K562 (cell line): ENCODE data around the gene CCDC85C. TPM values are rescaled to one million over a fixed set of nuclear protein-coding genes. Genes with fewer than 3 reads are reported as not detected.

Experiments used
- ATAC-seq: fragments of 200-7000 bp; cut with Tn5 transposase; 3 replicates; pipeline ENCODE4 v1.9.1; 2020; ENCODE audit warnings: moderate library complexity
- BruUV-seq: library from RNA; stranded (reverse); fragments of 400-500 nt; replicated peaks from 2 replicates; lab custom pipeline; 2021; lab: Mats Ljungman, UMichigan
- CTCF ChIA-PET: fragments of 300-600 bp; formaldehyde crosslinking; extraction: SDS; loops from one replicate; lab custom pipeline; 2021; ENCODE audit warnings: low intra/inter-chr PET ratio; lab: Yijun Ruan, JAX
- POLR2A ChIA-PET: fragments of 300-600, 350-650 bp; sonication (Branson Sonifier 250); formaldehyde crosslinking; extraction: SDS; loops from one replicate; lab custom pipeline; 2021; ENCODE audit warnings: antibody characterized with exemption, inconsistent platforms; lab: Yijun Ruan, JAX
- DNase-seq, 4 experiments: peaks; one replicate each; pipeline versions ENCODE4 v3.0.0 to v3.0.0-alpha.2; 2011 to 2018; ENCODE audit warnings: low spot score in 3 of 4, mixed read lengths in 3 of 4; ENCODE audit errors: extremely low read depth in 1 of 4
- FAIRE-seq: peaks from 2 replicates; lab custom pipeline; 2011; peaks lifted over from hg19 to GRCh38; lab: Jason Lieb, UNC
- H2AFZ ChIP-seq: 2 replicates; pipeline ENCODE4 v1.6.0; 2011; ENCODE audit warnings: low read depth, low read length, control low read depth, inconsistent platforms
- H3K27ac ChIP-seq: fragments of 200-600 bp; 3 replicates; pipeline ENCODE4 v1.8.0; 2011; ENCODE audit warnings: low read depth, mild to moderate bottlenecking, control low read depth, inconsistent platforms, low read length, moderate library complexity, mixed read lengths; ENCODE audit errors: extremely low read depth
- H3K27me3 ChIP-seq, 2 experiments: fragments of 300-600 bp in 1 of 2; 2 replicates in 1 of 2; 3 replicates in 1 of 2; pipeline versions ENCODE4 v1.6.0 to v1.8.0; 2011; ENCODE audit warnings: inconsistent platforms in 2 of 2, low read length in 2 of 2, mild to moderate bottlenecking in 1 of 2, mixed read lengths in 1 of 2, moderate library complexity in 1 of 2; ENCODE audit not compliant: control insufficient read depth in 2 of 2, insufficient read depth in 2 of 2
- H3K36me3 ChIP-seq: fragments of 300-600 bp; 3 replicates; pipeline ENCODE4 v1.8.0; 2011; ENCODE audit warnings: mild to moderate bottlenecking, low read length, inconsistent platforms; ENCODE audit not compliant: control insufficient read depth, insufficient read depth
- H3K4me1 ChIP-seq, 2 experiments: fragments of 200-600 bp in 1 of 2; replicated peaks in 1 of 2; 2 replicates in 1 of 2; 3 replicates in 1 of 2; pipeline versions ENCODE4 v1.5.1 to v1.8.0; 2011; ENCODE audit warnings: inconsistent platforms in 2 of 2, low read length in 2 of 2, mild to moderate bottlenecking in 1 of 2, mixed read lengths in 1 of 2, moderate library complexity in 1 of 2; ENCODE audit not compliant: control insufficient read depth in 2 of 2, insufficient read depth in 2 of 2
- H3K4me2 ChIP-seq: 2 replicates; pipeline ENCODE4 v1.6.1; 2011; ENCODE audit warnings: low read length, control low read depth, inconsistent platforms, mixed read lengths; ENCODE audit not compliant: insufficient read depth
- H3K4me3 ChIP-seq: fragments of 200-600 bp; sonication (generic), shearing (Covaris generic); 2 replicates; pipeline ENCODE4 v1.5.1; 2016; ENCODE audit warnings: control low read depth, inconsistent platforms
- H3K79me2 ChIP-seq: fragments of 200-600 bp; 3 replicates; pipeline ENCODE4 v1.8.0; 2011; ENCODE audit warnings: low read length, inconsistent platforms; ENCODE audit not compliant: control insufficient read depth, insufficient read depth
- H3K9ac ChIP-seq, 2 experiments: 2 replicates each; pipeline versions ENCODE4 v1.6.0 to v1.6.1; 2011; ENCODE audit warnings: low read depth in 2 of 2, low read length in 2 of 2, control low read depth in 1 of 2, inconsistent platforms in 1 of 2, mild to moderate bottlenecking in 1 of 2, mixed read lengths in 1 of 2; ENCODE audit not compliant: insufficient read depth in 1 of 2
- H3K9me1 ChIP-seq: one replicate; pipeline ENCODE4 v1.6.0; 2011; ENCODE audit warnings: inconsistent platforms, mild to moderate bottlenecking, low read length, moderate library complexity; ENCODE audit not compliant: control insufficient read depth, insufficient read depth
- H3K9me3 ChIP-seq: replicated peaks from 2 replicates; pipeline ENCODE4 v1.5.1; 2011; ENCODE audit warnings: low read depth, low read length, inconsistent platforms; ENCODE audit not compliant: control insufficient read depth, insufficient read depth
- H4K20me1 ChIP-seq: replicated peaks from 2 replicates; pipeline ENCODE4 v1.6.1; 2011; ENCODE audit warnings: low read length, inconsistent platforms, mixed read lengths; ENCODE audit not compliant: control insufficient read depth, insufficient read depth
- AFF1 ChIP-seq, 2 experiments: fragments of 450-650 bp; IDR thresholded peaks; 2 replicates each; pipeline ENCODE4 v1.6.1; 2018; ENCODE audit warnings: mild to moderate bottlenecking in 2 of 2, low read depth in 1 of 2; ENCODE audit not compliant: partially characterized antibody in 2 of 2
- FOSL1 ChIP-seq: fragments of 200-800 bp; sonication (Bioruptor generic); conservative IDR thresholded peaks from 2 replicates; pipeline ENCODE4 v1.6.1; 2016; ENCODE audit warnings: missing genetic modification characterization, missing compliant biosample characterization
- FOXA3 ChIP-seq, 2 experiments: fragments of 450-650 bp in 1 of 2; sonication (generic) in 1 of 2; formaldehyde crosslinking; IDR thresholded peaks in 1 of 2; conservative IDR thresholded peaks in 1 of 2; 2 replicates each; pipeline versions ENCODE4 v1.4.0 to v1.8.0; 2020 to 2022; ENCODE audit warnings: mild to moderate bottlenecking in 2 of 2, missing genetic modification reagents in 1 of 2
- GATAD2B ChIP-seq: fragments of 450-650 bp; IDR thresholded peaks from 2 replicates; pipeline ENCODE4 v1.6.1; 2017; ENCODE audit warnings: mild to moderate bottlenecking, borderline replicate concordance
- HNRNPK ChIP-seq: fragments of 200-400 bp; formaldehyde crosslinking; IDR thresholded peaks from one replicate; pipeline ENCODE4 v1.6.1; 2018; ENCODE audit warnings: mild to moderate bottlenecking, low read depth, low read length; ENCODE audit not compliant: poor library complexity, severe bottlenecking
- KDM2B ChIP-seq: fragments of 250-450 bp; sonication (Bioruptor Pico); IDR thresholded peaks from 2 replicates; pipeline ENCODE4 v1.8.0; 2021; ENCODE audit warnings: mild to moderate bottlenecking, moderate library complexity
- RBM17 ChIP-seq: fragments of 200-400 bp; formaldehyde crosslinking; IDR thresholded peaks from 2 replicates; pipeline ENCODE4 v1.6.1; 2017; ENCODE audit warnings: low read depth, mild to moderate bottlenecking, low read length, borderline replicate concordance
- ZBED1 ChIP-seq: IDR thresholded peaks from 2 replicates; pipeline ENCODE4 v1.6.1; 2014
- ZNF583 ChIP-seq: fragments of 250-450 bp; sonication (Bioruptor Pico); IDR thresholded peaks from 2 replicates; pipeline ENCODE4 v1.4.0; 2020
- WGBS: fragments of 100-300 bp; shearing (Covaris generic); methylation state at CpG from one replicate; pipeline ENCODE4 v1.1.6; 2016; ENCODE audit warnings: low coverage, mixed read lengths; ENCODE audit not compliant: insufficient coverage; ENCODE audit errors: missing lambda C conversion rate; 5-methylcytosine and 5-hydroxymethylcytosine counted together
- in situ Hi-C: fragments of 300-500 bp; cut with MboI; formaldehyde crosslinking; loops from 4 replicates; pipeline ENCODE4 v1.15.0; 2018; ENCODE audit warnings: inconsistent platforms, mixed read lengths
- intact Hi-C: fragments of 100-400 bp; cut with micrococcal nuclease; formaldehyde crosslinking; loops from 2 replicates; pipeline ENCODE4 v1.14.2; 2022
- polyA plus RNA-seq, 8 experiments: library from polyadenylated mRNA; depleted of rRNA in 4 of 8; stranded (reverse) in 5 of 8; unstranded in 3 of 8; fragments of >200 nt; fragmentation: Nextera tagmentation in 2 of 8; fragmentation: Illumina TruSeq in 1 of 8; extraction: Ambion mirVana in 2 of 8; extraction: Trizol in 1 of 8; gene quantifications; 2 replicates each; pipeline versions ENCODE4 v1.2.1 to v1.2.3, GENCODE V29; 2011 to 2014; ENCODE audit warnings: inconsistent platforms in 1 of 8, missing spikeins in 1 of 8
- total RNA-seq, 7 experiments: library from RNA; depleted of rRNA in 6 of 7; stranded (reverse); fragments of >200 nt in 6 of 7; fragmentation: Illumina TruSeq in 2 of 7; extraction: Trizol in 2 of 7; gene quantifications; 2 replicates each; pipeline versions ENCODE4 v1.2.1 to v1.2.3, GENCODE V29; 2011 to 2021; ENCODE audit warnings: low replicate concordance in 1 of 7
- TF ChIP-seq, protein P1 (sequence below), 2 experiments: fragments of 450-650 bp in 1 of 2; IDR thresholded peaks; 2 replicates each; pipeline ENCODE4 v1.6.1; 2011 to 2017; ENCODE audit warnings: low read depth in 2 of 2, antibody characterized with exemption in 1 of 2, borderline replicate concordance in 1 of 2, low read length in 1 of 2, mild to moderate bottlenecking in 1 of 2, mixed read lengths in 1 of 2; ENCODE audit not compliant: control insufficient read depth in 1 of 2
- TF ChIP-seq, protein P2 (sequence below): fragments of 450-650 bp; IDR thresholded peaks from 2 replicates; pipeline ENCODE4 v1.7.0; 2016; ENCODE audit warnings: borderline replicate concordance

Gene CCDC85C
- total and polyA plus RNA-seq, 9 of the 15 experiments (the other 6 are each of a cell fraction or from before 2014, with no cell fraction given) = 0.18 to 22.0 (median 6.3) TPM

DNA sequence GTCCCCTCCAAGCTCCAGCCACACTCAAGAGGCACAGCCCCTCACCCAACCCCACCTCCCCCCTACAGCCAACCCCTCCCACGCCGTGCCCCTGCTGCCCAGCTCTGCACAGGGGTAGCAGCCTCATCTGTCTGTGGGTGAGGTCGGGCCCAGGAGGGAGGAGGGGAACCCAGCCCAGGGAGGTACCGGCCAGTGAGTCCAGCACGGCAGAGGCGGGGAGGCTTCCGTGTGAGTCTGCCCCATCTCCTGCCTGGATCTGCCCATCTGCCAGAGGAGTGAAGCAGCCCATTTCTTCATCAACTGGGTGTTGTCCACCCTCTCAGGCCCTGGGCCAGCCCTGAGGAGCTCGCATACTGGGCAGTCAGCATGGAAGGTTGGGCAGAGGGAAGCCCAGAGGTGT lies 68.6 kb downstream of the CCDC85C start:
- Histone ChIP-seq H3K9ac (peak overlapping the region in 1 of 2 experiments; percentile 17; a peak in 1 of 4 replicates), H3K27ac (no peak overlapping the region), H3K36me3 (no peaks in the 10 kb centered on the region), H3K79me2 (no peaks in the 10 kb centered on the region), H3K9me3 (no peaks in the 10 kb centered on the region), H4K20me1 (peaks cover 3% of the 10 kb centered on the region; the same call in 1 of the 2 replicates), H3K4me1 (peaks cover 0 to 24% of the 10 kb centered on the region in 2 experiments; a peak in 2 of 5 replicates), H3K27me3 (no peaks in the 10 kb centered on the region), H3K4me3 (no peak overlapping the region), H3K4me2 (no peak overlapping the region), H2AFZ (no peak overlapping the region), H3K9me1 (peaks cover 3% of the 10 kb centered on the region)
- BruUV-seq = no TSS peak
- FAIRE-seq (no peak), DNase-seq (no peak), ATAC-seq (no peak)
- intact Hi-C loops (no loop called here), in situ Hi-C loops (no loop called here)
- ChIA-PET POLR2A (interaction anchor here (0.9 kb wide), 1 partner anchor 9 kb away, joined by 3 read pairs; no protein-coding TSS in a partner anchor), CTCF (no interaction called here)
- WGBS = 88% methylated on average over 8 of the region's 8 CpGs
- TF ChIP-seq GATAD2B (no peak), KDM2B (no peak), FOXA3 (CRISPR knock-in tag; conservative IDR thresholded peaks at IDR 0.05 in 1 of 2, IDR thresholded peaks at IDR 0.05 in 1 of 2) (no peak), AFF1 (IDR thresholded peaks at IDR 0.05; ENCODE audit: low read depth in 1 of 2, partially characterized antibody in 2 of 2) (no peak), ZBED1 (no peak), RBM17 (no peak), FOSL1 (no peak), ZNF583 (no peak), HNRNPK (no peak)
- TF ChIP-seq, protein P1, sequence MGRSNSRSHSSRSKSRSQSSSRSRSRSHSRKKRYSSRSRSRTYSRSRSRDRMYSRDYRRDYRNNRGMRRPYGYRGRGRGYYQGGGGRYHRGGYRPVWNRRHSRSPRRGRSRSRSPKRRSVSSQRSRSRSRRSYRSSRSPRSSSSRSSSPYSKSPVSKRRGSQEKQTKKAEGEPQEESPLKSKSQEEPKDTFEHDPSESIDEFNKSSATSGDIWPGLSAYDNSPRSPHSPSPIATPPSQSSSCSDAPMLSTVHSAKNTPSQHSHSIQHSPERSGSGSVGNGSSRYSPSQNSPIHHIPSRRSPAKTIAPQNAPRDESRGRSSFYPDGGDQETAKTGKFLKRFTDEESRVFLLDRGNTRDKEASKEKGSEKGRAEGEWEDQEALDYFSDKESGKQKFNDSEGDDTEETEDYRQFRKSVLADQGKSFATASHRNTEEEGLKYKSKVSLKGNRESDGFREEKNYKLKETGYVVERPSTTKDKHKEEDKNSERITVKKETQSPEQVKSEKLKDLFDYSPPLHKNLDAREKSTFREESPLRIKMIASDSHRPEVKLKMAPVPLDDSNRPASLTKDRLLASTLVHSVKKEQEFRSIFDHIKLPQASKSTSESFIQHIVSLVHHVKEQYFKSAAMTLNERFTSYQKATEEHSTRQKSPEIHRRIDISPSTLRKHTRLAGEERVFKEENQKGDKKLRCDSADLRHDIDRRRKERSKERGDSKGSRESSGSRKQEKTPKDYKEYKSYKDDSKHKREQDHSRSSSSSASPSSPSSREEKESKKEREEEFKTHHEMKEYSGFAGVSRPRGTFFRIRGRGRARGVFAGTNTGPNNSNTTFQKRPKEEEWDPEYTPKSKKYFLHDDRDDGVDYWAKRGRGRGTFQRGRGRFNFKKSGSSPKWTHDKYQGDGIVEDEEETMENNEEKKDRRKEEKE (IDR thresholded peaks at IDR 0.05; ENCODE audit: borderline replicate concordance in 1 of 2, control insufficient read depth in 1 of 2, low read depth in 2 of 2, low read length in 1 of 2) = no peak
- TF ChIP-seq, protein P2, sequence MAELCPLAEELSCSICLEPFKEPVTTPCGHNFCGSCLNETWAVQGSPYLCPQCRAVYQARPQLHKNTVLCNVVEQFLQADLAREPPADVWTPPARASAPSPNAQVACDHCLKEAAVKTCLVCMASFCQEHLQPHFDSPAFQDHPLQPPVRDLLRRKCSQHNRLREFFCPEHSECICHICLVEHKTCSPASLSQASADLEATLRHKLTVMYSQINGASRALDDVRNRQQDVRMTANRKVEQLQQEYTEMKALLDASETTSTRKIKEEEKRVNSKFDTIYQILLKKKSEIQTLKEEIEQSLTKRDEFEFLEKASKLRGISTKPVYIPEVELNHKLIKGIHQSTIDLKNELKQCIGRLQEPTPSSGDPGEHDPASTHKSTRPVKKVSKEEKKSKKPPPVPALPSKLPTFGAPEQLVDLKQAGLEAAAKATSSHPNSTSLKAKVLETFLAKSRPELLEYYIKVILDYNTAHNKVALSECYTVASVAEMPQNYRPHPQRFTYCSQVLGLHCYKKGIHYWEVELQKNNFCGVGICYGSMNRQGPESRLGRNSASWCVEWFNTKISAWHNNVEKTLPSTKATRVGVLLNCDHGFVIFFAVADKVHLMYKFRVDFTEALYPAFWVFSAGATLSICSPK = no peak
